ENCODE measurements around the gene TBL2.
"Not testable (repeated sequence)": the region's sequence is repeated elsewhere in the genome, so short reads cannot be mapped to it uniquely, and the experiment has no call there.

The TBL2 gene

GRCh38 chr7:73606801-73607691 is 28.7 kb upstream of the TBL2 start:
- DNase-seq (ENCODE audit: low read depth): peak; percentile 39

GRCh38 chr7:73605601-73606220 is 27.3 kb upstream of the TBL2 start:
- no peak for DNase-seq (ENCODE audit: low read depth)

- DNase-seq (ENCODE audit: low read depth): no peak
Measured at GRCh38 chr7:73602721-73603651, 24.6 kb upstream of the TBL2 start.

- no peak for DNase-seq (ENCODE audit: low read depth)
Measured at GRCh38 chr7:73599916-73600315, 21.5 kb upstream of the TBL2 start.

GRCh38 chr7:73599151-73599882 is 20.9 kb upstream of the TBL2 start:
- no peak for DNase-seq (ENCODE audit: low read depth)

- no peak for DNase-seq (ENCODE audit: low read depth)
Measured at GRCh38 chr7:73597978-73598782, 19.8 kb upstream of the TBL2 start.

GRCh38 chr7:73596191-73597065 is 18.0 kb upstream of the TBL2 start:
- DNase-seq (ENCODE audit: low read depth): no peak

GRCh38 chr7:73595358-73595757 is 17.0 kb upstream of the TBL2 start:
- DNase-seq (ENCODE audit: low read depth): no peak

- no peak for DNase-seq (ENCODE audit: low read depth)
Measured at GRCh38 chr7:73593207-73594045, 15.0 kb upstream of the TBL2 start.

GRCh38 chr7:73586911-73587310 is 8.5 kb upstream of the TBL2 start:
- DNase-seq (ENCODE audit: low read depth): no peak

- no peak for DNase-seq (ENCODE audit: low read depth)
Measured at GRCh38 chr7:73585196-73585595, 6.8 kb upstream of the TBL2 start.

GRCh38 chr7:73582664-73583202 is 4.4 kb upstream of the TBL2 start:
- DNase-seq (ENCODE audit: low read depth): no peak

- not testable (repeated sequence) for DNase-seq (ENCODE audit: low read depth)
Measured at GRCh38 chr7:73581006-73581405, 2.6 kb upstream of the TBL2 start.

- DNase-seq (ENCODE audit: low read depth): no peak
Measured at GRCh38 chr7:73577627-73578341, 595 bp downstream of the TBL2 start.

GRCh38 chr7:73573791-73574190 is 4.6 kb downstream of the TBL2 start:
- no peak for DNase-seq (ENCODE audit: low read depth)

GRCh38 chr7:73573276-73573675 is 5.1 kb downstream of the TBL2 start:
- no peak for DNase-seq (ENCODE audit: low read depth)

GRCh38 chr7:73572767-73573186 is 5.6 kb downstream of the TBL2 start:
- no peak for DNase-seq (ENCODE audit: low read depth)

- no peak for DNase-seq (ENCODE audit: low read depth)
Measured at GRCh38 chr7:73570977-73571376, 7.4 kb downstream of the TBL2 start.
